GM13976 (cell line): ENCODE results near the gene UNG.

Experiments used
- DNase-seq: peaks from one replicate; pipeline ENCODE4 v3.0.0; 2012; ENCODE audit warnings: low spot score
- CTCF ChIP-seq: IDR thresholded peaks from 2 replicates; pipeline ENCODE4 v1.5.1; 2012; ENCODE audit warnings: borderline replicate concordance, mild to moderate bottlenecking; ENCODE audit not compliant: insufficient read depth; ENCODE audit errors: extremely low read depth, missing control alignments, control extremely low read depth
- in situ Hi-C: fragments of 300-500 bp; cut with MboI; formaldehyde crosslinking; loops from one replicate; pipeline ENCODE4 v1.12.0; 2022; ENCODE audit warnings: low sequenced_read_pairs, mixed read lengths, inconsistent platforms; ENCODE audit not compliant: unreplicated experiment

Gene UNG

GRCh38 chr12:109054520-109054919 is 42.9 kb upstream of the UNG start:
- in situ Hi-C loops: no loop called here
- DNase-seq: no peak
- no peak for TF ChIP-seq CTCF

- in situ Hi-C loops: no loop called here
- no peak for TF ChIP-seq CTCF
- DNase-seq: no peak
Measured at GRCh38 chr12:109056891-109057290, 40.5 kb upstream of the UNG start.

- in situ Hi-C loops: no loop called here
- no peak for TF ChIP-seq CTCF
- no peak for DNase-seq
Measured at GRCh38 chr12:109057376-109057775, 40.0 kb upstream of the UNG start.

GRCh38 chr12:109058773-109059172 is 38.6 kb upstream of the UNG start:
- no peak for TF ChIP-seq CTCF
- in situ Hi-C loops: no loop called here
- DNase-seq: no peak

- TF ChIP-seq CTCF: no peak
- in situ Hi-C loops: no loop called here
- no peak for DNase-seq
Measured at GRCh38 chr12:109064143-109064542, 33.3 kb upstream of the UNG start.

GRCh38 chr12:109065154-109065852 is 32.1 kb upstream of the UNG start:
- no peak for DNase-seq
- TF ChIP-seq CTCF: no peak
- in situ Hi-C loops: no loop called here

GRCh38 chr12:109065853-109066193 is 31.6 kb upstream of the UNG start:
- no peak for TF ChIP-seq CTCF
- DNase-seq: no peak
- in situ Hi-C loops: no loop called here
